Progenitor cell of endocrine pancreas (in vitro differentiated cells): ENCODE data around the gene MAP2K7. TPM values are rescaled to one million over a fixed set of nuclear protein-coding genes. Genes with fewer than 3 reads are reported as not detected.

Source experiments
- DNase-seq: peaks from one replicate; pipeline ENCODE4 v3.0.0; 2021; ENCODE audit warnings: low spot score; ENCODE audit not compliant: unreplicated experiment
- H3K27ac Mint-ChIP-seq: 2 replicates; pipeline ENCODE4 v1.8.0; 2021; ENCODE audit warnings: mild to moderate bottlenecking, moderate library complexity, mixed read lengths
- H3K27me3 Mint-ChIP-seq: 2 replicates; pipeline ENCODE4 v1.8.0; 2021; ENCODE audit warnings: mixed read lengths
- H3K36me3 Mint-ChIP-seq: 2 replicates; pipeline ENCODE4 v1.8.0; 2022; ENCODE audit warnings: mixed read lengths; ENCODE audit not compliant: insufficient read depth
- H3K4me1 Mint-ChIP-seq: 2 replicates; pipeline ENCODE4 v1.8.0; 2021; ENCODE audit warnings: low read depth, mixed read lengths
- H3K4me3 Mint-ChIP-seq: 2 replicates; pipeline ENCODE4 v1.8.0; 2021; ENCODE audit warnings: low read depth, mild to moderate bottlenecking, moderate library complexity, mixed read lengths
- H3K9me3 Mint-ChIP-seq: 2 replicates; pipeline ENCODE4 v1.8.0; 2021; ENCODE audit warnings: low read depth, mixed read lengths
- CTCF ChIP-seq: fragments of 200-600 bp; sonication (generic); IDR thresholded peaks from one replicate; pipeline ENCODE4 v1.5.0; 2021; ENCODE audit warnings: antibody characterized with exemption, mild to moderate bottlenecking; ENCODE audit not compliant: unreplicated experiment
- total RNA-seq: library from RNA; stranded (reverse); gene quantifications from 2 replicates; pipeline ENCODE4 v1.2.1, GENCODE V29; 2021

The MAP2K7 gene
- total RNA-seq, 1 donor from 2014 or later, result 53.5 TPM

GRCh38 chr19:7905268-7905667 lies 1.6 kb downstream of the MAP2K7 start:
- DNase-seq, result no peak
- H3K4me1 Mint-ChIP-seq, result peaks cover 19% of the 10 kb centered on the region
- H3K27me3 Mint-ChIP-seq, result no peaks in the 10 kb centered on the region
- no peak for TF ChIP-seq CTCF
- H3K27ac Mint-ChIP-seq, result peak overlapping the region; percentile 92
- H3K4me3 Mint-ChIP-seq, result peak overlapping the region; percentile 88
- H3K36me3 Mint-ChIP-seq, result no peaks in the 10 kb centered on the region
- H3K9me3 Mint-ChIP-seq, result no peaks in the 10 kb centered on the region

GRCh38 chr19:7905859-7906258 lies 2.2 kb downstream of the MAP2K7 start:
- Mint-ChIP-seq H3K36me3 (peaks cover 3% of the 10 kb centered on the region), H3K4me3 (peak overlapping the region; percentile 66), H3K27ac (no peak overlapping the region), H3K9me3 (no peaks in the 10 kb centered on the region), H3K27me3 (no peaks in the 10 kb centered on the region), H3K4me1 (peaks cover 19% of the 10 kb centered on the region)
- TF ChIP-seq CTCF, result no peak
- no peak for DNase-seq

GRCh38 chr19:7907122-7907521 lies 3.4 kb downstream of the MAP2K7 start:
- Mint-ChIP-seq H3K27me3 (no peaks in the 10 kb centered on the region), H3K4me1 (peaks cover 19% of the 10 kb centered on the region), H3K4me3 (no peak overlapping the region), H3K27ac (no peak overlapping the region), H3K36me3 (peaks cover 8% of the 10 kb centered on the region), H3K9me3 (no peaks in the 10 kb centered on the region)
- no peak for TF ChIP-seq CTCF
- DNase-seq, result no peak

- Mint-ChIP-seq H3K4me3 (no peak overlapping the region), H3K27me3 (no peaks in the 10 kb centered on the region), H3K4me1 (peaks cover 17% of the 10 kb centered on the region), H3K36me3 (peaks cover 8% of the 10 kb centered on the region), H3K9me3 (no peaks in the 10 kb centered on the region), H3K27ac (no peak overlapping the region)
- no peak for DNase-seq
- TF ChIP-seq CTCF, result no peak
Measured at GRCh38 chr19:7907544-7907943, 3.9 kb downstream of the MAP2K7 start.

- H3K36me3 Mint-ChIP-seq, result peaks cover 12% of the 10 kb centered on the region
- H3K27me3 Mint-ChIP-seq, result no peaks in the 10 kb centered on the region
- H3K9me3 Mint-ChIP-seq, result no peaks in the 10 kb centered on the region
- no peak for TF ChIP-seq CTCF
- DNase-seq, result no peak
- H3K27ac Mint-ChIP-seq, result no peak overlapping the region
- no peak overlapping the region for H3K4me3 Mint-ChIP-seq
- peaks cover 13% of the 10 kb centered on the region for H3K4me1 Mint-ChIP-seq
Measured at GRCh38 chr19:7908078-7908699, 4.5 kb downstream of the MAP2K7 start.
